Measurements from ENCODE around the gene STIP1. TPM values are rescaled to one million over a fixed set of nuclear protein-coding genes. Genes with fewer than 3 reads are reported as not detected.
A peak's percentile ranks its signal among the peaks of the same experiment; 100 is the strongest.

The STIP1 gene
- total RNA-seq, 1 experiment from 2014 or later, result 299 TPM

GRCh38 chr11:64185175-64185692 is 737 bp upstream of the STIP1 start:
- peak overlapping the region; percentile 64 for H3K4me3 ChIP-seq
- H3K4me2 ChIP-seq, result peak overlapping the region; percentile 90
- BruUV-seq (replicated peaks), result TSS peak; percentile 70
- no peaks in the 10 kb centered on the region; the same call in 1 of the 2 replicates for H4K20me1 ChIP-seq (ENCODE audit: insufficient read depth)
- intact Hi-C loops (cut with micrococcal nuclease; ENCODE audit: unreplicated experiment), result loop anchor here (1.0 to 5.0 kb wide), 3 partner anchors 20 to 120 kb away; partner anchors contain the start of genes DNAJC4, ESRRA and VEGFB
- ChIA-PET CTCF (interaction anchor here (0.6 to 0.7 kb wide), 5 partner anchors 15 to 622 kb away, joined by 3 to 7 read pairs (median 3); no protein-coding TSS in a partner anchor), POLR2A (ENCODE audit: unreplicated experiment) (interaction anchor here (0.5 to 0.8 kb wide), 9 partner anchors 16 to 1584 kb away, joined by 3 to 19 read pairs (median 5); partner anchors contain the start of genes HNRNPUL2 and MTA2)
- peaks cover 37% of the 10 kb centered on the region; the same call in 1 of the 2 replicates for H3F3A ChIP-seq (ENCODE audit: insufficient read depth, low read depth)
- DNase-seq, result peak in 1 of 2 experiments; percentile 66
- TF ChIP-seq CTCF (conservative IDR thresholded peaks at IDR 0.05) (0 out of 2 replicates have a peak, but pooled peaks have one; percentile 26), EZH2 (IDR thresholded peaks at IDR 0.05; ENCODE audit: low read depth) (no peak)
- no peaks in the 10 kb centered on the region for H3K27me3 ChIP-seq (ENCODE audit: insufficient read depth, low read depth)
- H3K79me2 ChIP-seq (ENCODE audit: low read depth), result peaks cover 28% of the 10 kb centered on the region
- no peaks in the 10 kb centered on the region for H3K9me3 ChIP-seq (ENCODE audit: insufficient read depth, low read depth)
- H3K27ac ChIP-seq, result peak overlapping the region; percentile 64
- peaks cover 6% of the 10 kb centered on the region; the same call in 1 of the 2 replicates for H3K36me3 ChIP-seq (ENCODE audit: low read depth)
- peak overlapping the region; percentile 79 for H2AFZ ChIP-seq
- H3K4me1 ChIP-seq (replicated peaks; ENCODE audit: insufficient read depth), result peaks cover 31% of the 10 kb centered on the region
- H3K9me2 ChIP-seq (ENCODE audit: insufficient read depth), result no peaks in the 10 kb centered on the region

- peaks cover 12% of the 10 kb centered on the region; the same call in 1 of the 2 replicates for H3K36me3 ChIP-seq (ENCODE audit: low read depth)
- TF ChIP-seq EZH2 (IDR thresholded peaks at IDR 0.05; ENCODE audit: low read depth) (no peak), CTCF (conservative IDR thresholded peaks at IDR 0.05) (0 out of 2 replicates have a peak, but pooled peaks have one; percentile 0)
- H3K9me2 ChIP-seq (ENCODE audit: insufficient read depth), result no peaks in the 10 kb centered on the region
- peaks cover 28% of the 10 kb centered on the region for H3K79me2 ChIP-seq (ENCODE audit: low read depth)
- DNase-seq, result no peak
- intact Hi-C loops (cut with micrococcal nuclease; ENCODE audit: unreplicated experiment), result loop anchor here (5.0 kb wide), 1 partner anchor 46 kb away; the partner anchor contains the start of genes DNAJC4 and VEGFB
- POLR2A ChIA-PET (ENCODE audit: unreplicated experiment), result interaction anchor here (0.6 kb wide), 2 partner anchors 345 to 1284 kb away, joined by 3 to 5 read pairs; no protein-coding TSS in a partner anchor
- H3K4me3 ChIP-seq, result no peak overlapping the region
- H4K20me1 ChIP-seq (ENCODE audit: insufficient read depth), result no peaks in the 10 kb centered on the region; the same call in 1 of the 2 replicates
- H3K9me3 ChIP-seq (ENCODE audit: insufficient read depth, low read depth), result no peaks in the 10 kb centered on the region
- no peak overlapping the region for H2AFZ ChIP-seq
- H3F3A ChIP-seq (ENCODE audit: insufficient read depth, low read depth), result peaks cover 45% of the 10 kb centered on the region; the same call in 1 of the 2 replicates
- peaks cover 21% of the 10 kb centered on the region for H3K4me1 ChIP-seq (replicated peaks; ENCODE audit: insufficient read depth)
- H3K27ac ChIP-seq, result no peak overlapping the region
- no peaks in the 10 kb centered on the region for H3K27me3 ChIP-seq (ENCODE audit: insufficient read depth, low read depth)
- CTCF ChIA-PET, result interaction anchor here (0.6 to 0.8 kb wide), 5 partner anchors 95 to 302 kb away, joined by 3 to 4 read pairs (median 3); partner anchors contain the start of gene CATSPERZ
- no peak overlapping the region for H3K4me2 ChIP-seq
- BruUV-seq (replicated peaks), result no TSS peak
Measured at GRCh38 chr11:64186492-64187165, 658 bp downstream of the STIP1 start.

GRCh38 chr11:64192434-64192833 is 6.5 kb downstream of the STIP1 start:
- Histone ChIP-seq H3K4me1 (replicated peaks; ENCODE audit: insufficient read depth) (no peaks in the 10 kb centered on the region), H3K9me3 (ENCODE audit: insufficient read depth, low read depth) (no peaks in the 10 kb centered on the region), H3K4me3 (no peak overlapping the region), H3K36me3 (ENCODE audit: low read depth) (peaks cover 59% of the 10 kb centered on the region), H3K9me2 (ENCODE audit: insufficient read depth) (no peaks in the 10 kb centered on the region), H4K20me1 (ENCODE audit: insufficient read depth) (peaks cover 8% of the 10 kb centered on the region), H3K4me2 (no peak overlapping the region), H3K27me3 (ENCODE audit: insufficient read depth, low read depth) (no peaks in the 10 kb centered on the region), H3K27ac (no peak overlapping the region), H3K79me2 (ENCODE audit: low read depth) (peaks cover 21% of the 10 kb centered on the region), H2AFZ (no peak overlapping the region), H3F3A (ENCODE audit: insufficient read depth, low read depth) (peaks cover 68% of the 10 kb centered on the region)
- CTCF ChIA-PET, result no interaction called here
- no TSS peak for BruUV-seq (replicated peaks)
- POLR2A ChIA-PET (ENCODE audit: unreplicated experiment), result no interaction called here
- no peak for TF ChIP-seq CTCF (conservative IDR thresholded peaks at IDR 0.05)
- TF ChIP-seq EZH2 (IDR thresholded peaks at IDR 0.05; ENCODE audit: low read depth), result no peak
- intact Hi-C loops (cut with micrococcal nuclease; ENCODE audit: unreplicated experiment), result no loop called here
- DNase-seq, result no peak
